WTC11 (cell line): ENCODE data around the gene EDA.

Source experiments
- JUN ChIP-seq: sonication (generic); formaldehyde crosslinking; IDR thresholded peaks from 2 replicates; pipeline ENCODE4 v1.8.0; 2023; ENCODE audit warnings: mild to moderate bottlenecking, missing genetic modification reagents
- TCF7 ChIP-seq: sonication (generic); formaldehyde crosslinking; IDR thresholded peaks from 2 replicates; pipeline ENCODE4 v1.8.0; 2022; ENCODE audit warnings: mild to moderate bottlenecking, low read depth, missing genetic modification reagents, moderate library complexity
- ZBTB21 ChIP-seq: sonication (generic); formaldehyde crosslinking; IDR thresholded peaks from 2 replicates; pipeline ENCODE4 v1.8.1; 2023; ENCODE audit warnings: mild to moderate bottlenecking, missing genetic modification reagents, borderline replicate concordance
- TF ChIP-seq, protein P1 (sequence below): fragments of 200-600 bp; IDR thresholded peaks from 2 replicates; pipeline ENCODE4 v1.8.0; 2022; ENCODE audit warnings: antibody characterized with exemption

DNA sequence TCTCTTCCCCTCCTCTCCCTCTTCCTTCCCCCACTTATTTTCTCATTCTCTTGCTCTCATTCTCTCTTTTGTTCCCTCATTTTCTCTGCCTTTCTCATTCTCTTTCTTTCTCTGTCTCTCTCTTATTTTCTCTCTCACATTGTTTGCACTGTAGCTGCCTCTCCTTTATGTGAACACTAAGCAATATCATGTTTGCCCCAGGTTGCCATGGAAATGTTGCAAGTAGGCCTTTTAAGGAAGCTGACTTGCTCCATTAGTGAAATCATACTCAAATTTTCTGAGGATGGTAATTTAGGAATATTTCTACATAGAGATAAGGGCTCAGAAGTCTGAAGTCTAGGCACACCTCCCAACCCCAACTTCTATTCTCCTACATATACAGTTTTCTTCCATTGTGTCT lies 130.1 kb downstream of the EDA start:
- TF ChIP-seq, protein P1, sequence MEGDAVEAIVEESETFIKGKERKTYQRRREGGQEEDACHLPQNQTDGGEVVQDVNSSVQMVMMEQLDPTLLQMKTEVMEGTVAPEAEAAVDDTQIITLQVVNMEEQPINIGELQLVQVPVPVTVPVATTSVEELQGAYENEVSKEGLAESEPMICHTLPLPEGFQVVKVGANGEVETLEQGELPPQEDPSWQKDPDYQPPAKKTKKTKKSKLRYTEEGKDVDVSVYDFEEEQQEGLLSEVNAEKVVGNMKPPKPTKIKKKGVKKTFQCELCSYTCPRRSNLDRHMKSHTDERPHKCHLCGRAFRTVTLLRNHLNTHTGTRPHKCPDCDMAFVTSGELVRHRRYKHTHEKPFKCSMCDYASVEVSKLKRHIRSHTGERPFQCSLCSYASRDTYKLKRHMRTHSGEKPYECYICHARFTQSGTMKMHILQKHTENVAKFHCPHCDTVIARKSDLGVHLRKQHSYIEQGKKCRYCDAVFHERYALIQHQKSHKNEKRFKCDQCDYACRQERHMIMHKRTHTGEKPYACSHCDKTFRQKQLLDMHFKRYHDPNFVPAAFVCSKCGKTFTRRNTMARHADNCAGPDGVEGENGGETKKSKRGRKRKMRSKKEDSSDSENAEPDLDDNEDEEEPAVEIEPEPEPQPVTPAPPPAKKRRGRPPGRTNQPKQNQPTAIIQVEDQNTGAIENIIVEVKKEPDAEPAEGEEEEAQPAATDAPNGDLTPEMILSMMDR: no peak
- TF ChIP-seq JUN (CRISPR knock-in tag): no peak
- no peak for TF ChIP-seq TCF7 (CRISPR knock-in tag)
- TF ChIP-seq ZBTB21 (CRISPR knock-in tag): no peak
